Kidney (tissue), 14 donors: ENCODE data around the gene FSTL1. TPM values are rescaled to one million over a fixed set of nuclear protein-coding genes. Genes with fewer than 3 reads are reported as not detected.

Experiments
- DNase-seq, 5 donors: peaks; one replicate each; pipeline ENCODE4 v3.0.0-alpha.2; 2013 to 2020
- FAIRE-seq: peaks from 2 replicates; lab custom pipeline; 2012; peaks lifted over from hg19 to GRCh38; lab: Jason Lieb, UNC
- H3K27ac ChIP-seq, 2 donors: one replicate each; pipeline ENCODE4 v1.7.0; 2013; ENCODE audit warnings: low read depth in 2 of 2, low read length in 2 of 2, inconsistent platforms in 1 of 2
- H3K27me3 ChIP-seq: one replicate; pipeline ENCODE4 v1.7.1; 2013; ENCODE audit warnings: low read length, inconsistent platforms; ENCODE audit not compliant: control insufficient read depth, insufficient read depth
- H3K36me3 ChIP-seq, 3 donors: one replicate each; pipeline versions ENCODE4 v1.7.0 to v1.7.1; 2013; ENCODE audit warnings: low read length in 3 of 3, control low read depth in 1 of 3, inconsistent platforms in 1 of 3; ENCODE audit not compliant: insufficient read depth in 3 of 3, control insufficient read depth in 2 of 3
- H3K4me1 ChIP-seq, 3 donors: one replicate each; pipeline versions ENCODE4 v1.7.0 to v1.7.1; 2013; ENCODE audit warnings: low read length in 3 of 3, inconsistent platforms in 1 of 3, low read depth in 1 of 3; ENCODE audit not compliant: control insufficient read depth in 2 of 3, insufficient read depth in 2 of 3
- H3K4me3 ChIP-seq, 3 donors: one replicate each; pipeline versions ENCODE4 v1.7.0 to v1.8.1; 2013; ENCODE audit warnings: low read length in 3 of 3, control low read depth in 1 of 3, inconsistent platforms in 1 of 3
- H3K9ac ChIP-seq, 3 donors: one replicate each; pipeline versions ENCODE4 v1.7.0 to v1.7.1; 2013; ENCODE audit warnings: low read length in 3 of 3, control low read depth in 1 of 3, inconsistent platforms in 1 of 3
- H3K9me3 ChIP-seq, 3 donors: one replicate each; pipeline versions ENCODE4 v1.7.0 to v1.7.1; 2013; ENCODE audit warnings: low read length in 3 of 3, control low read depth in 1 of 3, inconsistent platforms in 1 of 3; ENCODE audit not compliant: control insufficient read depth in 2 of 3, insufficient read depth in 1 of 3
- CTCF ChIP-seq: IDR thresholded peaks from 3 replicates; pipeline ENCODE4 v1.5.1; 2012; ENCODE audit warnings: mild to moderate bottlenecking, moderate library complexity, borderline replicate concordance; ENCODE audit not compliant: insufficient read depth; ENCODE audit errors: extremely low read depth
- intact Hi-C: fragments of 100-400 bp; cut with DNase I; formaldehyde crosslinking; loops from one replicate; pipeline ENCODE4 v1.11.1; 2022
- polyA plus RNA-seq: library from polyadenylated mRNA; stranded (reverse); fragments of 350-450 nt; fragmentation: Illumina TruSeq; extraction: RNeasy Lipid Tissue Mini Kit (QIAGEN cat#74804); gene quantifications from one replicate; pipeline ENCODE4 v1.2.3, GENCODE V29; 2014; ENCODE audit warnings: low read depth, low replicate concordance; ENCODE audit not compliant: insufficient read depth
- total RNA-seq: library from RNA; stranded (reverse); fragmentation: NEBNext Ultra II Directional; extraction: Animal tissue kit (Norgen Biotek cat#: 25700); gene quantifications from one replicate; pipeline ENCODE4 v1.2.1, GENCODE V29; 2021
- donor health status: control.
- donor health status: control.
- donor health status: control.
- donor health status: control.
- donor health status: control.
- donor health status: DM: yes; HTN: yes; CAD: no.
- donor health status: Normal renal cell carcinoma (clear cell type).

Gene FSTL1
- total and polyA plus RNA-seq, 2 donors from 2014 or later = 31.1 to 193 TPM

DNA sequence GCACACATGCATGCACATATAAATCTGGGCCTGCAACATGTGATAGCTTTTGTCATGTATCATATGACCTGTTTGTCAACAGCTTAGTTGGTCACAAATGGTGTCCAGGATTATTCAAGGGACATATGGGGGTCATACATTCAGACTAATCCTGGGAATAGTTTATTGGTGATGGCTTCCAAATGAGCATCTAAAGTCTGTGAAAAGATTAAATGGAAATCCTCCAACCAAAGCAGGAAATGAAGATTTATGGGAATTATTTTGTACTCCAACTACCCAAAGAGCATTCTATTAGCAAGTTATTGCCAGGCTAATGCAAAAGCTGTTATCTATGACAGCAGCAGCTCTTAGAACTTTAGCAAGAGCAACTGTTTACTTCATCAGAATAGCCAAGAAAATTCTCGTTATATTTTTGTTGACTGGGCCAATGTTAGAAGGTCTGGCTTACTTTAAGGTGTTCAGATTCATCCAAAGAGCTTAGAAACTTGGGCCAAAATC is 7.1 kb downstream of the FSTL1 start:
- Histone ChIP-seq H3K9me3 (no peaks in the 10 kb centered on the region), H3K36me3 (peaks cover 0 to 5% (median 0%) of the 10 kb centered on the region in 3 donors), H3K4me1 (peaks cover 3 to 11% (median 9%) of the 10 kb centered on the region in 3 donors), H3K27ac (no peak overlapping the region), H3K4me3 (no peak overlapping the region), H3K27me3 (no peaks in the 10 kb centered on the region), H3K9ac (no peak overlapping the region)
- FAIRE-seq (no peak), DNase-seq (peak in 2 of 5 donors; percentile 7 to 71)
- intact Hi-C loops = loop anchor here (10.0 kb wide), 1 partner anchor 101 kb away; no protein-coding TSS in a partner anchor
- no peak for TF ChIP-seq CTCF

GRCh38 chr3:120442975-120443517 is 7.7 kb downstream of the FSTL1 start:
- DNase-seq = peak in 1 of 5 donors; percentile 19
- H3K27ac ChIP-seq = no peak overlapping the region
- H3K36me3 ChIP-seq = peaks cover 0 to 5% (median 0%) of the 10 kb centered on the region in 3 donors
- no peak overlapping the region for H3K9ac ChIP-seq
- no peak for TF ChIP-seq CTCF
- no peak overlapping the region for H3K4me3 ChIP-seq
- no peak for FAIRE-seq
- H3K27me3 ChIP-seq = no peaks in the 10 kb centered on the region
- H3K4me1 ChIP-seq = peaks cover 8 to 14% (median 9%) of the 10 kb centered on the region in 3 donors
- no peaks in the 10 kb centered on the region for H3K9me3 ChIP-seq
- intact Hi-C loops = loop anchor here (10.0 kb wide), 1 partner anchor 102 kb away; no protein-coding TSS in a partner anchor

- Histone ChIP-seq H3K4me3 (no peak overlapping the region), H3K9ac (no peak overlapping the region), H3K27ac (no peak overlapping the region), H3K36me3 (no peaks in the 10 kb centered on the region), H3K27me3 (no peaks in the 10 kb centered on the region), H3K4me1 (peaks cover 9 to 17% (median 16%) of the 10 kb centered on the region in 3 donors), H3K9me3 (no peaks in the 10 kb centered on the region)
- FAIRE-seq (no peak), DNase-seq (no peak)
- no peak for TF ChIP-seq CTCF
- intact Hi-C loops = loop anchor here (10.0 kb wide), 1 partner anchor 103 kb away; no protein-coding TSS in a partner anchor
Observed at GRCh38 chr3:120441776-120442175, 9.0 kb downstream of the FSTL1 start.
